Lower leg skin (tissue), 4 donors: ENCODE data around the gene CHGA. TPM values are rescaled to one million over a fixed set of nuclear protein-coding genes. Genes with fewer than 3 reads are reported as not detected.

Source experiments
- DNase-seq, 2 donors: peaks; one replicate each; pipeline ENCODE4 v3.0.0-alpha.2; 2019; ENCODE audit warnings: low spot score in 2 of 2
- H3K4me3 ChIP-seq: fragments of 200-600 bp; sonication (generic); 2 replicates; pipeline ENCODE4 v1.5.1; 2017; ENCODE audit warnings: mild to moderate bottlenecking, low read depth; ENCODE audit not compliant: poor library complexity, severe bottlenecking
- POLR2A ChIP-seq, 2 donors: fragments of 450-650 bp; IDR thresholded peaks; one replicate each; pipeline ENCODE4 v1.6.1; 2016 to 2017; ENCODE audit warnings: antibody characterized with exemption in 2 of 2, mild to moderate bottlenecking in 1 of 2, moderate library complexity in 1 of 2
- WGBS, 2 donors: methylation state at CpG; one replicate each; pipeline ENCODE4 v1.1.5; 2018; 5-methylcytosine and 5-hydroxymethylcytosine counted together
- intact Hi-C: fragments of 100-400 bp; cut with DNase I; formaldehyde crosslinking; loops from one replicate; pipeline ENCODE4 v1.15.0; 2023; ENCODE audit warnings: low total_unique reads
- total RNA-seq, 4 donors: library from RNA; depleted of rRNA; stranded (reverse); fragments of >200 nt; gene quantifications; one replicate each; pipeline ENCODE4 v1.1.0, GENCODE V29; 2016
- TF ChIP-seq, protein P1 (sequence below), 3 donors: fragments of 450-650 bp; IDR thresholded peaks; one replicate each; pipeline ENCODE4 v1.5.1; 2016; ENCODE audit warnings: antibody characterized with exemption in 3 of 3, mild to moderate bottlenecking in 3 of 3, moderate library complexity in 2 of 3

CHGA gene
- total RNA-seq, 4 donors from 2014 or later = 0.17 to 1.6 (median 1.5) TPM; not detected in 1

- TF ChIP-seq, protein P1, sequence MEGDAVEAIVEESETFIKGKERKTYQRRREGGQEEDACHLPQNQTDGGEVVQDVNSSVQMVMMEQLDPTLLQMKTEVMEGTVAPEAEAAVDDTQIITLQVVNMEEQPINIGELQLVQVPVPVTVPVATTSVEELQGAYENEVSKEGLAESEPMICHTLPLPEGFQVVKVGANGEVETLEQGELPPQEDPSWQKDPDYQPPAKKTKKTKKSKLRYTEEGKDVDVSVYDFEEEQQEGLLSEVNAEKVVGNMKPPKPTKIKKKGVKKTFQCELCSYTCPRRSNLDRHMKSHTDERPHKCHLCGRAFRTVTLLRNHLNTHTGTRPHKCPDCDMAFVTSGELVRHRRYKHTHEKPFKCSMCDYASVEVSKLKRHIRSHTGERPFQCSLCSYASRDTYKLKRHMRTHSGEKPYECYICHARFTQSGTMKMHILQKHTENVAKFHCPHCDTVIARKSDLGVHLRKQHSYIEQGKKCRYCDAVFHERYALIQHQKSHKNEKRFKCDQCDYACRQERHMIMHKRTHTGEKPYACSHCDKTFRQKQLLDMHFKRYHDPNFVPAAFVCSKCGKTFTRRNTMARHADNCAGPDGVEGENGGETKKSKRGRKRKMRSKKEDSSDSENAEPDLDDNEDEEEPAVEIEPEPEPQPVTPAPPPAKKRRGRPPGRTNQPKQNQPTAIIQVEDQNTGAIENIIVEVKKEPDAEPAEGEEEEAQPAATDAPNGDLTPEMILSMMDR (IDR thresholded peaks at IDR 0.05) = no peak
- TF ChIP-seq POLR2A (IDR thresholded peaks at IDR 0.05) = no peak
- DNase-seq = no peak
- intact Hi-C loops = no loop called here
- WGBS, 2 donors = 81 to 85% methylated on average over 6 of the region's 6 CpGs
- no peak overlapping the region for H3K4me3 ChIP-seq
These were observed 16.5 kb upstream of the CHGA start for GRCh38 chr14:92906420-92906819.

GRCh38 chr14:92906823-92907222 lies 16.1 kb upstream of the CHGA start:
- H3K4me3 ChIP-seq = no peak overlapping the region
- TF ChIP-seq, protein P1 (IDR thresholded peaks at IDR 0.05) = no peak
- intact Hi-C loops = no loop called here
- 42 to 44% methylated on average over 6 of the region's 6 CpGs for WGBS, 2 donors
- no peak for DNase-seq

GRCh38 chr14:92907316-92907911 lies 15.5 kb upstream of the CHGA start:
- TF ChIP-seq, protein P1 (IDR thresholded peaks at IDR 0.05) = no peak
- no peak for TF ChIP-seq POLR2A (IDR thresholded peaks at IDR 0.05)
- intact Hi-C loops = no loop called here
- H3K4me3 ChIP-seq = no peak overlapping the region
- no peak for DNase-seq
- whole genome bisulfite sequencing, 2 donors = 70 to 71% methylated on average over 6 of the region's 6 CpGs

GRCh38 chr14:92914087-92914656 lies 8.8 kb upstream of the CHGA start:
- DNase-seq = no peak
- intact Hi-C loops = no loop called here
- TF ChIP-seq POLR2A (IDR thresholded peaks at IDR 0.05) = no peak
- TF ChIP-seq, protein P1 (IDR thresholded peaks at IDR 0.05) = no peak
- H3K4me3 ChIP-seq = no peak overlapping the region
- WGBS, 2 donors = 7% methylated on average over 7 of the region's 7 CpGs

GRCh38 chr14:92916201-92916600 lies 6.7 kb upstream of the CHGA start:
- intact Hi-C loops = no loop called here
- 64 to 70% methylated on average over 4 of the region's 4 CpGs for WGBS, 2 donors
- TF ChIP-seq, protein P1 (IDR thresholded peaks at IDR 0.05) = no peak
- no peak for TF ChIP-seq POLR2A (IDR thresholded peaks at IDR 0.05)
- no peak for DNase-seq
- H3K4me3 ChIP-seq = no peak overlapping the region
